OCI-LY1 (cell line): ENCODE results near the gene SLC25A25.
A peak's percentile ranks its signal among the peaks of the same experiment; 100 is the strongest.

Source experiments
- H2AFZ ChIP-seq: fragments of 200-600 bp; sonication (generic), shearing (Covaris generic); 2 replicates; pipeline ENCODE4 v1.6.0; 2014; ENCODE audit warnings: antibody characterized with exemption, mild to moderate bottlenecking, low read length
- H3F3A ChIP-seq: fragments of 200-600 bp; sonication (generic), shearing (Covaris generic); 2 replicates; pipeline ENCODE4 v1.6.0; 2014; ENCODE audit warnings: mild to moderate bottlenecking, antibody characterized with exemption, low read length, moderate library complexity; ENCODE audit not compliant: insufficient read depth
- H3K27ac ChIP-seq: fragments of 200-600 bp; sonication (generic); 2 replicates; pipeline ENCODE4 v1.5.1; 2014; ENCODE audit warnings: low read length, mixed run types, mild to moderate bottlenecking, low read depth; ENCODE audit not compliant: poor library complexity, severe bottlenecking
- H3K27me3 ChIP-seq: fragments of 200-600 bp; sonication (generic); 2 replicates; pipeline ENCODE4 v1.6.0; 2014; ENCODE audit warnings: antibody characterized with exemption, mild to moderate bottlenecking, low read length, moderate library complexity; ENCODE audit not compliant: insufficient read depth
- H3K36me3 ChIP-seq: fragments of 200-600 bp; sonication (generic); 2 replicates; pipeline ENCODE4 v1.6.1; 2014; ENCODE audit warnings: mild to moderate bottlenecking, antibody characterized with exemption, low read length, moderate library complexity, mixed read lengths; ENCODE audit not compliant: insufficient read depth
- H3K4me1 ChIP-seq: fragments of 200-600 bp; sonication (generic); 2 replicates; pipeline ENCODE4 v1.5.1; 2014; ENCODE audit warnings: mild to moderate bottlenecking, low read length, moderate library complexity; ENCODE audit not compliant: insufficient read depth, severe bottlenecking
- H3K4me2 ChIP-seq: fragments of 200-600 bp; sonication (generic), shearing (Covaris generic); 2 replicates; pipeline ENCODE4 v1.6.1; 2014; ENCODE audit warnings: low read length
- H3K4me3 ChIP-seq: fragments of 200-600 bp; sonication (generic); 2 replicates; pipeline ENCODE4 v1.5.1; 2014; ENCODE audit warnings: low read length, low read depth, mild to moderate bottlenecking, mixed read lengths; ENCODE audit not compliant: poor library complexity, severe bottlenecking
- H3K79me2 ChIP-seq: fragments of 200-600 bp; shearing (Covaris generic); 2 replicates; pipeline ENCODE4 v1.6.1; 2016; ENCODE audit warnings: mixed run types, low read length, mixed read lengths; ENCODE audit not compliant: insufficient read depth
- H3K9ac ChIP-seq: fragments of 200-600 bp; sonication (generic), shearing (Covaris generic); 2 replicates; pipeline ENCODE4 v1.6.1; 2014; ENCODE audit warnings: mild to moderate bottlenecking, low read length, mixed read lengths
- H3K9me2 ChIP-seq: fragments of 200-600 bp; sonication (generic), shearing (Covaris generic); 2 replicates; pipeline ENCODE4 v1.6.1; 2014; ENCODE audit warnings: low read depth, mild to moderate bottlenecking, low read length, mixed read lengths
- H3K9me3 ChIP-seq: fragments of 200-600 bp; shearing (Covaris generic); 2 replicates; pipeline ENCODE4 v1.6.1; 2014; ENCODE audit warnings: low read length, mixed read lengths
- H4K20me1 ChIP-seq: fragments of 200-600 bp; sonication (generic), shearing (Covaris generic); 2 replicates; pipeline ENCODE4 v1.6.0; 2016; ENCODE audit warnings: mild to moderate bottlenecking, low read length; ENCODE audit not compliant: insufficient read depth
- EZH2 ChIP-seq: fragments of 200-600 bp; sonication (generic), shearing (Covaris generic); IDR thresholded peaks from 2 replicates; pipeline ENCODE4 v1.8.0; 2017; ENCODE audit warnings: borderline replicate concordance, mixed run types, mild to moderate bottlenecking, antibody characterized with exemption, low read length, moderate library complexity, mixed read lengths
- TF ChIP-seq, protein P1 (sequence below): fragments of 200-600 bp; sonication (generic), shearing (Covaris generic); IDR thresholded peaks from 2 replicates; pipeline ENCODE4 v1.5.1; 2017; ENCODE audit warnings: mild to moderate bottlenecking, antibody characterized with exemption, low read length, moderate library complexity, mixed read lengths

SLC25A25 gene

DNA sequence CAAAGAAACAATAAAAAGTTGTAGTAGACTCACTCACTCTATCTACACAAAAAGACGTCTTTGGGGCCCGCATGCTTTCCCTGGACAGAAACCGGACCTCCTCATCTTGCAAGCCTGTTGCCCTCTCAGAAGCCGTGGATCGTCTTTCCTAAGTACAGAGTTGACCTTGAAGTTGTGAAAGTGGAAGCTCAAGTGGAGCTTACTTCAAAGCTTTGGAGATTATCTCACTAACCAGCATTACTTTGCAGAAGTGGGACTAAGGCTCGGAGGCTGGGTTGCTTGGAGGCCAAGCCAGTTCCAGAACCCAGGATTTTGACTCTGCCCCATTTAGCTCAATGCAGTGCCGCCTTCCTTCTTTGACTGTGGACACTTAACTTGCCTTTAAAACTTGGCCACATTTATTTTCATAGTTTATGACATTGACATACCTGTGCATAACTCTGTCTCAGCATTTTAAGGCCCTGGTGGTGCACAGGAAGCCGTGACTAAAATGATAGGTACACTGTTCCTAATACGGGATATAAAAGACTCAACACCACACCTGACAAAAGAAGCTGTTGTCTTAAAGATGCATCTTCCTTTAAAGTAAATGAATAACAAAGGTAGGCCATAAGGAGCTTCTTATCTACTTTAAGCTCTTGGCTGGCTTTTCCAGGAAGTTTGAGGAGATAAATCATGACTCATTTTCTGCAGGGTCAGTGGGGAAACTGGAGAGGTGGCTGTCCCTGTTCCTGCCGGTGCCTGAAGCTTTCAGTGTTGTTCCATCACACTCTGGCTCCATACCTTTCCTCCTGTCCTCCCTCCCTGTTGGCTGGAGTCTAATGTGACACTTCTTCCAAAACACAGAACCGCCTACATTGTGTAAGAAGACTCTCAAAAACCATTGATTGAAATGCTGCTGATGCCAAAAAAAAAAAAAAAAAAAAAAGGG is 10.7 kb downstream of the SLC25A25 start:
- Histone ChIP-seq H3K36me3 (peaks cover 6% of the 10 kb centered on the region), H3K9ac (no peak overlapping the region), H3K4me1 (peaks cover 40% of the 10 kb centered on the region), H3K27me3 (no peaks in the 10 kb centered on the region), H4K20me1 (no peaks in the 10 kb centered on the region), H3K9me2 (no peaks in the 10 kb centered on the region), H3K27ac (peak overlapping the region; percentile 53), H2AFZ (no peak overlapping the region), H3K4me3 (no peak overlapping the region), H3K4me2 (peak overlapping the region; percentile 12; the same call in 1 of the 2 replicates), H3F3A (peaks cover 5% of the 10 kb centered on the region; the same call in 1 of the 2 replicates), H3K79me2 (peaks cover 30% of the 10 kb centered on the region), H3K9me3 (no peaks in the 10 kb centered on the region)
- no peak for TF ChIP-seq EZH2
- TF ChIP-seq, protein P1, sequence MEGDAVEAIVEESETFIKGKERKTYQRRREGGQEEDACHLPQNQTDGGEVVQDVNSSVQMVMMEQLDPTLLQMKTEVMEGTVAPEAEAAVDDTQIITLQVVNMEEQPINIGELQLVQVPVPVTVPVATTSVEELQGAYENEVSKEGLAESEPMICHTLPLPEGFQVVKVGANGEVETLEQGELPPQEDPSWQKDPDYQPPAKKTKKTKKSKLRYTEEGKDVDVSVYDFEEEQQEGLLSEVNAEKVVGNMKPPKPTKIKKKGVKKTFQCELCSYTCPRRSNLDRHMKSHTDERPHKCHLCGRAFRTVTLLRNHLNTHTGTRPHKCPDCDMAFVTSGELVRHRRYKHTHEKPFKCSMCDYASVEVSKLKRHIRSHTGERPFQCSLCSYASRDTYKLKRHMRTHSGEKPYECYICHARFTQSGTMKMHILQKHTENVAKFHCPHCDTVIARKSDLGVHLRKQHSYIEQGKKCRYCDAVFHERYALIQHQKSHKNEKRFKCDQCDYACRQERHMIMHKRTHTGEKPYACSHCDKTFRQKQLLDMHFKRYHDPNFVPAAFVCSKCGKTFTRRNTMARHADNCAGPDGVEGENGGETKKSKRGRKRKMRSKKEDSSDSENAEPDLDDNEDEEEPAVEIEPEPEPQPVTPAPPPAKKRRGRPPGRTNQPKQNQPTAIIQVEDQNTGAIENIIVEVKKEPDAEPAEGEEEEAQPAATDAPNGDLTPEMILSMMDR = no peak

DNA sequence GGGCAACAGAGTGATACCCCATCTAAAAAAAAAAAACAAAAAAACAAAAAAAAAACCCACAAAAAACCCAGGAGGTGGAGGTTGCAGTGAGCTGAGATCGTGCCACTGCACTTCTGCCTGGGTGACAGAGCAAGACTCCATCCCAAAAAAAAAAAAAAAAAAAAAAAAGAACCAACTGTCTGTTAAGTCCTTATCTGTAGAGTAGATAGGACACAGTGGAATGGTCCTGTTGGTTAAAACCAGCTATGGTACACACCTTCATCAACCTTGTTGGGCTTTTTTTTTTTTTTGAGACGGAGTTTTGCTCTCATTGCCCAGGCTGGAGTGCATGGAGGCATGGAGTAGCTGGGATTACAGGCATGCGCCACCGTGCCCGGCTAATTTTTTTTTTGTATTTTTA is 12.2 kb downstream of the SLC25A25 start:
- TF ChIP-seq, protein P1 = no peak
- TF ChIP-seq EZH2 = no peak
- H3K79me2 ChIP-seq = peaks cover 17% of the 10 kb centered on the region; the same call in 1 of the 2 replicates
- H3F3A ChIP-seq = peaks cover 5% of the 10 kb centered on the region; the same call in 1 of the 2 replicates
- no peaks in the 10 kb centered on the region for H3K27me3 ChIP-seq
- peaks cover 39% of the 10 kb centered on the region for H3K4me1 ChIP-seq
- H3K9me3 ChIP-seq = no peaks in the 10 kb centered on the region
- H2AFZ ChIP-seq = no peak overlapping the region
- H3K4me3 ChIP-seq = no peak overlapping the region
- peaks cover 7% of the 10 kb centered on the region for H3K36me3 ChIP-seq
- H3K9me2 ChIP-seq = no peaks in the 10 kb centered on the region
- no peak overlapping the region for H3K27ac ChIP-seq
- no peak overlapping the region for H3K4me2 ChIP-seq
- no peaks in the 10 kb centered on the region for H4K20me1 ChIP-seq
- H3K9ac ChIP-seq = no peak overlapping the region

DNA sequence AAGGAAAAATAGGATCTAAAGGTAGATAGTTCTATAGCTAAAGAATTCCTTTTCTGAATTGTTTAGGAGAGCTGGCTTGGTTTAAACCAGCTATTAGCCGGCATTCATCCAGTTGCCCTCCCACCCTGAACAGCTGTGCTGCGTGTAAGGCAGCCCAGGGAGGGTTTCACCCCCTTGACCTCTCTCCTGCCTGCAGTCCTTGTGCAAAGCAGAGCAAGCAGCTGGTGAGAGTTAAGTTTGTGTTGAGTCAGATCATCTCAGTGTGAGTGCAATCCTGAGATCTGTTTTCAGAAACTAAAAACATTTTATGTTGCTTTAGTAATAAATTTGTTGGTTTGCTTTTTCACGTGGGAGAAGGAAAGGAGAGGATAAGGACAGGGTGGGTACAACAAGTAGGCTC is 13.0 kb downstream of the SLC25A25 start:
- H3K4me2 ChIP-seq = no peak overlapping the region
- H2AFZ ChIP-seq = no peak overlapping the region
- H3K79me2 ChIP-seq = peaks cover 12% of the 10 kb centered on the region; the same call in 1 of the 2 replicates
- H3K4me1 ChIP-seq = peaks cover 39% of the 10 kb centered on the region
- no peaks in the 10 kb centered on the region for H3K9me3 ChIP-seq
- no peaks in the 10 kb centered on the region for H3K27me3 ChIP-seq
- no peaks in the 10 kb centered on the region for H3K9me2 ChIP-seq
- no peak overlapping the region for H3K9ac ChIP-seq
- H3K4me3 ChIP-seq = no peak overlapping the region
- H4K20me1 ChIP-seq = no peaks in the 10 kb centered on the region
- TF ChIP-seq, protein P1 = no peak
- no peak for TF ChIP-seq EZH2
- H3K27ac ChIP-seq = peak overlapping the region; percentile 57
- H3K36me3 ChIP-seq = peaks cover 7% of the 10 kb centered on the region; the same call in 1 of the 2 replicates
- H3F3A ChIP-seq = peaks cover 5% of the 10 kb centered on the region; the same call in 1 of the 2 replicates
